K562 (cell line): ENCODE measurements around the gene CELSR3. TPM values are rescaled to one million over a fixed set of nuclear protein-coding genes. Genes with fewer than 3 reads are reported as not detected.

Experiments
- ATAC-seq: fragments of 200-7000 bp; cut with Tn5 transposase; 3 replicates; pipeline ENCODE4 v1.9.1; 2020; ENCODE audit warnings: moderate library complexity
- BruUV-seq: library from RNA; stranded (reverse); fragments of 400-500 nt; replicated peaks from 2 replicates; lab custom pipeline; 2021; lab: Mats Ljungman, UMichigan
- CTCF ChIA-PET: fragments of 300-600 bp; formaldehyde crosslinking; extraction: SDS; loops from one replicate; lab custom pipeline; 2021; ENCODE audit warnings: low intra/inter-chr PET ratio; lab: Yijun Ruan, JAX
- POLR2A ChIA-PET: fragments of 300-600, 350-650 bp; sonication (Branson Sonifier 250); formaldehyde crosslinking; extraction: SDS; loops from one replicate; lab custom pipeline; 2021; ENCODE audit warnings: antibody characterized with exemption, inconsistent platforms; lab: Yijun Ruan, JAX
- DNase-seq, 4 experiments: peaks; one replicate each; pipeline versions ENCODE4 v3.0.0 to v3.0.0-alpha.2; 2011 to 2018; ENCODE audit warnings: low spot score in 3 of 4, mixed read lengths in 3 of 4; ENCODE audit errors: extremely low read depth in 1 of 4
- FAIRE-seq: peaks from 2 replicates; lab custom pipeline; 2011; peaks lifted over from hg19 to GRCh38; lab: Jason Lieb, UNC
- H2AFZ ChIP-seq: 2 replicates; pipeline ENCODE4 v1.6.0; 2011; ENCODE audit warnings: low read depth, low read length, control low read depth, inconsistent platforms
- H3K27ac ChIP-seq: fragments of 200-600 bp; 3 replicates; pipeline ENCODE4 v1.8.0; 2011; ENCODE audit warnings: low read depth, mild to moderate bottlenecking, control low read depth, inconsistent platforms, low read length, moderate library complexity, mixed read lengths; ENCODE audit errors: extremely low read depth
- H3K27me3 ChIP-seq, 2 experiments: fragments of 300-600 bp in 1 of 2; 2 replicates in 1 of 2; 3 replicates in 1 of 2; pipeline versions ENCODE4 v1.6.0 to v1.8.0; 2011; ENCODE audit warnings: inconsistent platforms in 2 of 2, low read length in 2 of 2, mild to moderate bottlenecking in 1 of 2, mixed read lengths in 1 of 2, moderate library complexity in 1 of 2; ENCODE audit not compliant: control insufficient read depth in 2 of 2, insufficient read depth in 2 of 2
- H3K36me3 ChIP-seq: fragments of 300-600 bp; 3 replicates; pipeline ENCODE4 v1.8.0; 2011; ENCODE audit warnings: mild to moderate bottlenecking, low read length, inconsistent platforms; ENCODE audit not compliant: control insufficient read depth, insufficient read depth
- H3K4me1 ChIP-seq, 2 experiments: fragments of 200-600 bp in 1 of 2; replicated peaks in 1 of 2; 2 replicates in 1 of 2; 3 replicates in 1 of 2; pipeline versions ENCODE4 v1.5.1 to v1.8.0; 2011; ENCODE audit warnings: inconsistent platforms in 2 of 2, low read length in 2 of 2, mild to moderate bottlenecking in 1 of 2, mixed read lengths in 1 of 2, moderate library complexity in 1 of 2; ENCODE audit not compliant: control insufficient read depth in 2 of 2, insufficient read depth in 2 of 2
- H3K4me2 ChIP-seq: 2 replicates; pipeline ENCODE4 v1.6.1; 2011; ENCODE audit warnings: low read length, control low read depth, inconsistent platforms, mixed read lengths; ENCODE audit not compliant: insufficient read depth
- H3K4me3 ChIP-seq: fragments of 200-600 bp; sonication (generic), shearing (Covaris generic); 2 replicates; pipeline ENCODE4 v1.5.1; 2016; ENCODE audit warnings: control low read depth, inconsistent platforms
- H3K79me2 ChIP-seq: fragments of 200-600 bp; 3 replicates; pipeline ENCODE4 v1.8.0; 2011; ENCODE audit warnings: low read length, inconsistent platforms; ENCODE audit not compliant: control insufficient read depth, insufficient read depth
- H3K9ac ChIP-seq, 2 experiments: 2 replicates each; pipeline versions ENCODE4 v1.6.0 to v1.6.1; 2011; ENCODE audit warnings: low read depth in 2 of 2, low read length in 2 of 2, control low read depth in 1 of 2, inconsistent platforms in 1 of 2, mild to moderate bottlenecking in 1 of 2, mixed read lengths in 1 of 2; ENCODE audit not compliant: insufficient read depth in 1 of 2
- H3K9me1 ChIP-seq: one replicate; pipeline ENCODE4 v1.6.0; 2011; ENCODE audit warnings: inconsistent platforms, mild to moderate bottlenecking, low read length, moderate library complexity; ENCODE audit not compliant: control insufficient read depth, insufficient read depth
- H3K9me3 ChIP-seq: replicated peaks from 2 replicates; pipeline ENCODE4 v1.5.1; 2011; ENCODE audit warnings: low read depth, low read length, inconsistent platforms; ENCODE audit not compliant: control insufficient read depth, insufficient read depth
- H4K20me1 ChIP-seq: replicated peaks from 2 replicates; pipeline ENCODE4 v1.6.1; 2011; ENCODE audit warnings: low read length, inconsistent platforms, mixed read lengths; ENCODE audit not compliant: control insufficient read depth, insufficient read depth
- MYNN ChIP-seq, 2 experiments: sonication (generic); formaldehyde crosslinking in 1 of 2; IDR thresholded peaks; 2 replicates each; pipeline versions ENCODE4 v1.5.0 to v1.6.1; 2016 to 2020; ENCODE audit warnings: antibody characterized with exemption in 1 of 2, missing genetic modification reagents in 1 of 2
- POLR2G ChIP-seq: fragments of 200-400 bp; formaldehyde crosslinking; IDR thresholded peaks from 2 replicates; pipeline ENCODE4 v1.6.1; 2017; ENCODE audit warnings: low read depth, mild to moderate bottlenecking, antibody characterized with exemption, low read length, moderate library complexity
- RBFOX2 ChIP-seq: fragments of 200-400 bp; formaldehyde crosslinking; IDR thresholded peaks from 2 replicates; pipeline ENCODE4 v1.6.1; 2017; ENCODE audit warnings: low read depth, mild to moderate bottlenecking, low read length, moderate library complexity
- ZNF253 ChIP-seq: fragments of 250-450 bp; sonication (Bioruptor Pico); conservative IDR thresholded peaks from 2 replicates; pipeline ENCODE4 v1.6.1; 2021; ENCODE audit warnings: mild to moderate bottlenecking
- WGBS: fragments of 100-300 bp; shearing (Covaris generic); methylation state at CpG from one replicate; pipeline ENCODE4 v1.1.6; 2016; ENCODE audit warnings: low coverage, mixed read lengths; ENCODE audit not compliant: insufficient coverage; ENCODE audit errors: missing lambda C conversion rate; 5-methylcytosine and 5-hydroxymethylcytosine counted together
- in situ Hi-C: fragments of 300-500 bp; cut with MboI; formaldehyde crosslinking; loops from 4 replicates; pipeline ENCODE4 v1.15.0; 2018; ENCODE audit warnings: inconsistent platforms, mixed read lengths
- intact Hi-C: fragments of 100-400 bp; cut with micrococcal nuclease; formaldehyde crosslinking; loops from 2 replicates; pipeline ENCODE4 v1.14.2; 2022
- polyA plus RNA-seq, 8 experiments: library from polyadenylated mRNA; depleted of rRNA in 4 of 8; stranded (reverse) in 5 of 8; unstranded in 3 of 8; fragments of >200 nt; fragmentation: Nextera tagmentation in 2 of 8; fragmentation: Illumina TruSeq in 1 of 8; extraction: Ambion mirVana in 2 of 8; extraction: Trizol in 1 of 8; gene quantifications; 2 replicates each; pipeline versions ENCODE4 v1.2.1 to v1.2.3, GENCODE V29; 2011 to 2014; ENCODE audit warnings: inconsistent platforms in 1 of 8, missing spikeins in 1 of 8
- total RNA-seq, 7 experiments: library from RNA; depleted of rRNA in 6 of 7; stranded (reverse); fragments of >200 nt in 6 of 7; fragmentation: Illumina TruSeq in 2 of 7; extraction: Trizol in 2 of 7; gene quantifications; 2 replicates each; pipeline versions ENCODE4 v1.2.1 to v1.2.3, GENCODE V29; 2011 to 2021; ENCODE audit warnings: low replicate concordance in 1 of 7

Gene CELSR3
- total and polyA plus RNA-seq, 9 of the 15 experiments (the other 6 are each of a cell fraction or from before 2014, with no cell fraction given), result 0.10 to 2.7 (median 0.76) TPM

DNA sequence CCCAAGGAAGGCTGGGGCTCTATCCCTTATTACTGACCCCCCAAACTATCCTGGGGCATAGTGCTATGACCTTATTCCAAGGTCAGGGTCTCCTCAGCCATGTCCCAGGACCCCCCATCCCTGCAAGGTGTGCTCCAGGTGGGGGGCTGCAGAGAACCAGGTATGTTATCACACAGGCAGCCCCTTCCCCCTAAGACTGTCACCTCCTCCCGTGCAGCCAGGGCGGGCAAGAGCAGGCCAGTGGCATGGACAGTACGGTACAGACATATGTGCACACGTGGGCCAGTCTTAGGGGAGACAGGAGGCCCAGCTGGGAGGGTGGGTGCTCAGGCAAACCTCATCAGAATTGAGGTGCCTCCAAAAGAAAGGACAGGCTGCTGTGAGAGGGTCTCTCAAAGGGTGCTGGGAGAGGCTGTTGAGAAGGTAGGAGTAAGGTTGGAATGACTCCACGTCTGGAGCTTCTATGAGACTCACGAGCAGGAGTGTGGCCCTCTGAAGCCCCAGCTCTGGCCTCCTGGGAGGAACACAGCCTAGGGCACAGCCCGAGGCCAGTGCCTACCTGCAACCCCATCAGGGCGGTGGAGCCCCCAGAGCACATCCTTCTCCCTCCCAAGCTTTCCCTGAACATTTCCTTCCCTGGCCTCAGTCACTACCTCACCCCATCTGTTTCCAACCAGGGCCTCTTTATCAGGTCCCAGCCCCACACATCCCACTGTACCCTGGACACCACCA is 65.8 kb downstream of the CELSR3 start:
- peak overlapping the region in 1 of 2 experiments; percentile 55; a peak in 2 of 4 replicates for H3K9ac ChIP-seq
- TF ChIP-seq MYNN (IDR thresholded peaks at IDR 0.05) (peak; percentile 7; the same call in 1 of the 2 replicates), MYNN (CRISPR knock-in tag; IDR thresholded peaks at IDR 0.05) (no peak), POLR2G (peak; percentile 63; the same call in 1 of the 2 replicates), ZNF253 (CRISPR knock-in tag) (no peak), RBFOX2 (peak; percentile 29; the same call in 1 of the 2 replicates)
- no peak for DNase-seq
- 51% methylated on average over 6 of the region's 8 CpGs for WGBS
- peaks cover 12 to 40% of the 10 kb centered on the region in 2 experiments; a peak in 4 of 5 replicates for H3K4me1 ChIP-seq
- H3K9me3 ChIP-seq, result no peaks in the 10 kb centered on the region
- H2AFZ ChIP-seq, result no peak overlapping the region
- FAIRE-seq, result no peak
- ChIA-PET CTCF (no interaction called here), POLR2A (interaction anchor here (0.6 to 1.4 kb wide), 7 partner anchors 8 to 113 kb away, joined by 3 to 5 read pairs (median 3); no protein-coding TSS in a partner anchor)
- no peak overlapping the region for H3K4me3 ChIP-seq
- H3K27ac ChIP-seq, result no peak overlapping the region
- H3K27me3 ChIP-seq, result peaks cover 0 to 2% of the 10 kb centered on the region in 2 experiments; a peak in 2 of 5 replicates
- no peaks in the 10 kb centered on the region for H3K9me1 ChIP-seq
- peak; percentile 16 for ATAC-seq
- H3K36me3 ChIP-seq, result peaks cover 46% of the 10 kb centered on the region; the same call in 2 of the 3 replicates
- intact Hi-C loops (no loop called here), in situ Hi-C loops (no loop called here)
- no TSS peak for BruUV-seq
- H3K4me2 ChIP-seq, result no peak overlapping the region
- H4K20me1 ChIP-seq, result no peaks in the 10 kb centered on the region
- H3K79me2 ChIP-seq, result no peaks in the 10 kb centered on the region
